GM23248 (cell line): Measurements from ENCODE around the gene ERC2. TPM values are rescaled to one million over a fixed set of nuclear protein-coding genes. Genes with fewer than 3 reads are reported as not detected.

Experiments
- DNase-seq: peaks from one replicate; pipeline ENCODE4 v3.0.0-alpha.2; 2015
- H2AFZ ChIP-seq: fragments of 200-600 bp; sonication (generic); 2 replicates; pipeline ENCODE4 v1.6.1; 2016; ENCODE audit warnings: antibody characterized with exemption
- H3F3A ChIP-seq: fragments of 200-600 bp; sonication (generic); 2 replicates; pipeline ENCODE4 v1.6.1; 2016; ENCODE audit warnings: mild to moderate bottlenecking, antibody characterized with exemption, mixed run types; ENCODE audit not compliant: insufficient read depth
- H3K27ac ChIP-seq: fragments of 200-600 bp; sonication (generic); 2 replicates; pipeline ENCODE4 v1.5.1; 2016; ENCODE audit warnings: mild to moderate bottlenecking
- H3K27me3 ChIP-seq: fragments of 200-600 bp; sonication (generic); replicated peaks from 2 replicates; pipeline ENCODE4 v1.6.1; 2016; ENCODE audit warnings: mild to moderate bottlenecking; ENCODE audit not compliant: insufficient read depth
- H3K36me3 ChIP-seq: fragments of 200-600 bp; sonication (generic); 2 replicates; pipeline ENCODE4 v1.6.1; 2016; ENCODE audit warnings: low read depth, mild to moderate bottlenecking
- H3K4me1 ChIP-seq: fragments of 200-600 bp; sonication (generic); 2 replicates; pipeline ENCODE4 v1.6.1; 2016; ENCODE audit warnings: mild to moderate bottlenecking; ENCODE audit not compliant: insufficient read depth
- H3K4me2 ChIP-seq: fragments of 200-600 bp; sonication (generic); one replicate; pipeline ENCODE4 v1.6.1; 2016; ENCODE audit warnings: mild to moderate bottlenecking; ENCODE audit not compliant: unreplicated experiment
- H3K4me3 ChIP-seq: fragments of 200-600 bp; sonication (generic); 2 replicates; pipeline ENCODE4 v1.5.1; 2016; ENCODE audit warnings: mild to moderate bottlenecking
- H3K79me2 ChIP-seq: fragments of 200-600 bp; sonication (generic); 2 replicates; pipeline ENCODE4 v1.6.1; 2016; ENCODE audit warnings: mild to moderate bottlenecking; ENCODE audit not compliant: insufficient read depth
- H3K9ac ChIP-seq: fragments of 200-600 bp; sonication (generic); 2 replicates; pipeline ENCODE4 v1.6.1; 2016; ENCODE audit warnings: mild to moderate bottlenecking
- H3K9me2 ChIP-seq: fragments of 200-600 bp; sonication (generic); 2 replicates; pipeline ENCODE4 v1.6.1; 2016; ENCODE audit warnings: mixed run types, mild to moderate bottlenecking, moderate library complexity; ENCODE audit not compliant: insufficient read depth
- H3K9me3 ChIP-seq: fragments of 200-600 bp; sonication (generic); one replicate; pipeline ENCODE4 v1.6.1; 2017; ENCODE audit warnings: low read depth
- H4K20me1 ChIP-seq: fragments of 200-600 bp; sonication (generic); 2 replicates; pipeline ENCODE4 v1.6.0; 2016; ENCODE audit not compliant: insufficient read depth
- EZH2 ChIP-seq: fragments of 200-600 bp; sonication (generic); IDR thresholded peaks from 2 replicates; pipeline ENCODE4 v1.6.1; 2018; ENCODE audit warnings: antibody characterized with exemption, mild to moderate bottlenecking; ENCODE audit not compliant: insufficient read depth, poor library complexity, severe bottlenecking
- EZH2phosphoT487 ChIP-seq: fragments of 200-600 bp; sonication (generic); IDR thresholded peaks from 2 replicates; pipeline ENCODE4 v1.6.1; 2018; ENCODE audit warnings: antibody characterized with exemption, moderate library complexity, mild to moderate bottlenecking, low read depth; ENCODE audit not compliant: insufficient read depth
- WGBS, 2 experiments: methylation state at CpG; one replicate each; pipeline ENCODE4 v1.1.6; 2015 to 2017; ENCODE audit warnings: low lambda C conversion rate in 2 of 2, low coverage in 1 of 2; ENCODE audit errors: missing lambda C conversion rate in 2 of 2; 5-methylcytosine and 5-hydroxymethylcytosine counted together
- in situ Hi-C: fragments of 300-500 bp; cut with MboI; formaldehyde crosslinking; loops from 2 replicates; pipeline ENCODE4 v1.15.0; 2020
- polyA plus RNA-seq: library from polyadenylated mRNA; unstranded; fragments of >200 nt; fragmentation: Nextera tagmentation; extraction: Ambion mirVana; gene quantifications from 2 replicates; pipeline ENCODE4 v1.2.1, GENCODE V29; 2016
- total RNA-seq: library from RNA; depleted of rRNA; stranded (reverse); fragments of >200 nt; shearing (Covaris generic); gene quantifications from 2 replicates; pipeline ENCODE4 v1.2.3, GENCODE V29; 2014

ERC2 gene
- total and polyA plus RNA-seq, 2 experiments from 2014 or later = not detected

- peak overlapping the region; percentile 100 for H3K4me2 ChIP-seq
- no peaks in the 10 kb centered on the region for H3K9me3 ChIP-seq
- H3K4me3 ChIP-seq = peak overlapping the region; percentile 97
- peaks cover 39% of the 10 kb centered on the region for H3F3A ChIP-seq
- in situ Hi-C loops = loop anchor here (10.0 to 25.0 kb wide), 3 partner anchors 320 to 1048 kb away; no protein-coding TSS in a partner anchor
- TF ChIP-seq EZH2phosphoT487 (no peak), EZH2 (no peak)
- DNase-seq = peak; percentile 82
- H3K9ac ChIP-seq = peak overlapping the region; percentile 92
- no peak overlapping the region for H2AFZ ChIP-seq
- H3K4me1 ChIP-seq = 0 out of 2 replicates have a peak, but pooled peaks cover 7% of the 10 kb centered on the region
- no peaks in the 10 kb centered on the region; the same call in none of the 2 replicates for H3K36me3 ChIP-seq
- no peaks in the 10 kb centered on the region for H4K20me1 ChIP-seq
- WGBS, 2 experiments = 34 to 36% methylated on average over 39 to 57 of the region's 57 CpGs
- H3K79me2 ChIP-seq = peaks cover 77% of the 10 kb centered on the region
- H3K27me3 ChIP-seq = no peaks in the 10 kb centered on the region
- H3K27ac ChIP-seq = peak overlapping the region; percentile 86
- no peaks in the 10 kb centered on the region for H3K9me2 ChIP-seq
These were observed 983.2 kb downstream of the ERC2 start for GRCh38 chr3:55484801-55485791.

GRCh38 chr3:55484191-55484689, 984.0 kb downstream of the ERC2 start:
- H3K9ac ChIP-seq = peak overlapping the region; percentile 56
- no peak for DNase-seq

GRCh38 chr3:55483196-55484095, 984.8 kb downstream of the ERC2 start:
- no peaks in the 10 kb centered on the region for H3K9me3 ChIP-seq
- no peaks in the 10 kb centered on the region for H3K27me3 ChIP-seq
- H2AFZ ChIP-seq = no peak overlapping the region
- DNase-seq = no peak
- peaks cover 18% of the 10 kb centered on the region for H3K4me1 ChIP-seq
- TF ChIP-seq EZH2phosphoT487 (no peak), EZH2 (no peak)
- in situ Hi-C loops = loop anchor here (10.0 to 25.0 kb wide), 3 partner anchors 319 to 1046 kb away; no protein-coding TSS in a partner anchor
- H3F3A ChIP-seq = peaks cover 47% of the 10 kb centered on the region
- peak overlapping the region; percentile 73 for H3K27ac ChIP-seq
- peak overlapping the region; percentile 78 for H3K9ac ChIP-seq
- H3K36me3 ChIP-seq = peaks cover 10% of the 10 kb centered on the region
- 74 to 78% methylated on average over 36 to 40 of the region's 40 CpGs for WGBS, 2 experiments
- peaks cover 93% of the 10 kb centered on the region for H3K79me2 ChIP-seq
- no peaks in the 10 kb centered on the region for H3K9me2 ChIP-seq
- H3K4me2 ChIP-seq = peak overlapping the region; percentile 75
- H3K4me3 ChIP-seq = peak overlapping the region; percentile 97
- H4K20me1 ChIP-seq = no peaks in the 10 kb centered on the region

More at GRCh38 chr3:55484191-55484689, 984.0 kb downstream of the ERC2 start:
- H2AFZ ChIP-seq = no peak overlapping the region
- no peaks in the 10 kb centered on the region for H4K20me1 ChIP-seq
- WGBS, 2 experiments = 92 to 94% methylated on average over 20 of the region's 20 CpGs
- no peaks in the 10 kb centered on the region for H3K9me3 ChIP-seq
- peak overlapping the region; percentile 57 for H3K4me2 ChIP-seq
- no peaks in the 10 kb centered on the region for H3K9me2 ChIP-seq
- in situ Hi-C loops = loop anchor here (10.0 to 25.0 kb wide), 3 partner anchors 319 to 1047 kb away; no protein-coding TSS in a partner anchor
- H3F3A ChIP-seq = peaks cover 39% of the 10 kb centered on the region
- peaks cover 85% of the 10 kb centered on the region for H3K79me2 ChIP-seq
- peak overlapping the region; percentile 97 for H3K4me3 ChIP-seq
- H3K27me3 ChIP-seq = no peaks in the 10 kb centered on the region
- H3K4me1 ChIP-seq = peaks cover 10% of the 10 kb centered on the region
- no peak for TF ChIP-seq EZH2phosphoT487
- no peak for TF ChIP-seq EZH2
- peak overlapping the region; percentile 32 for H3K27ac ChIP-seq
- H3K36me3 ChIP-seq = peaks cover 2% of the 10 kb centered on the region
